HL-60 (cell line): Measurements from ENCODE around the gene CAPN8.

ENCODE experiments used
- GABPA ChIP-seq: IDR thresholded peaks from 2 replicates; pipeline ENCODE4 v1.6.1; 2012; ENCODE audit warnings: low read depth
- POLR2AphosphoS5 ChIP-seq: IDR thresholded peaks from 2 replicates; pipeline ENCODE4 v1.6.1; 2012; ENCODE audit warnings: low read depth
- SPI1 ChIP-seq: IDR thresholded peaks from 2 replicates; pipeline ENCODE4 v1.6.1; 2012; ENCODE audit warnings: low read depth, mild to moderate bottlenecking, borderline replicate concordance
- TF ChIP-seq, protein P1 (sequence below): IDR thresholded peaks from 2 replicates; pipeline ENCODE4 v1.6.1; 2012; ENCODE audit warnings: low read depth; ENCODE audit not compliant: insufficient replicate concordance
- TF ChIP-seq, protein P2 (sequence below): IDR thresholded peaks from one replicate; pipeline ENCODE4 v1.5.1; 2011; ENCODE audit warnings: low read length, control low read depth, inconsistent platforms; ENCODE audit not compliant: insufficient read depth

DNA sequence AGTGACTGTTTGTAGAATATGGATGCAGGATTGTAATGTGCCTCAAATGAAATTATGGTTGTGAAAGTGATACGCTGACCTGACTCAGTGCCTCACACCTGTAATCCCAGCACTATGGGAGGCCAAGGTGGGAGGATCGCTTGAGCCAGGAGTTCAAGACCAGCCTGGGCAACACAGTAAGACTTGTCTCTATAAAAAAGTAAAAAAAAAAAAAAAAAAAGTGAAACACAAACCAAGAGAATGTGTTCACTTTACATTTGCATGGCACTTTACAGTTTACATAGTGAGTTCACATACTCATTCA, 48.9 kb upstream of the CAPN8 start:
- TF ChIP-seq SPI1, result no peak
- TF ChIP-seq, protein P1, sequence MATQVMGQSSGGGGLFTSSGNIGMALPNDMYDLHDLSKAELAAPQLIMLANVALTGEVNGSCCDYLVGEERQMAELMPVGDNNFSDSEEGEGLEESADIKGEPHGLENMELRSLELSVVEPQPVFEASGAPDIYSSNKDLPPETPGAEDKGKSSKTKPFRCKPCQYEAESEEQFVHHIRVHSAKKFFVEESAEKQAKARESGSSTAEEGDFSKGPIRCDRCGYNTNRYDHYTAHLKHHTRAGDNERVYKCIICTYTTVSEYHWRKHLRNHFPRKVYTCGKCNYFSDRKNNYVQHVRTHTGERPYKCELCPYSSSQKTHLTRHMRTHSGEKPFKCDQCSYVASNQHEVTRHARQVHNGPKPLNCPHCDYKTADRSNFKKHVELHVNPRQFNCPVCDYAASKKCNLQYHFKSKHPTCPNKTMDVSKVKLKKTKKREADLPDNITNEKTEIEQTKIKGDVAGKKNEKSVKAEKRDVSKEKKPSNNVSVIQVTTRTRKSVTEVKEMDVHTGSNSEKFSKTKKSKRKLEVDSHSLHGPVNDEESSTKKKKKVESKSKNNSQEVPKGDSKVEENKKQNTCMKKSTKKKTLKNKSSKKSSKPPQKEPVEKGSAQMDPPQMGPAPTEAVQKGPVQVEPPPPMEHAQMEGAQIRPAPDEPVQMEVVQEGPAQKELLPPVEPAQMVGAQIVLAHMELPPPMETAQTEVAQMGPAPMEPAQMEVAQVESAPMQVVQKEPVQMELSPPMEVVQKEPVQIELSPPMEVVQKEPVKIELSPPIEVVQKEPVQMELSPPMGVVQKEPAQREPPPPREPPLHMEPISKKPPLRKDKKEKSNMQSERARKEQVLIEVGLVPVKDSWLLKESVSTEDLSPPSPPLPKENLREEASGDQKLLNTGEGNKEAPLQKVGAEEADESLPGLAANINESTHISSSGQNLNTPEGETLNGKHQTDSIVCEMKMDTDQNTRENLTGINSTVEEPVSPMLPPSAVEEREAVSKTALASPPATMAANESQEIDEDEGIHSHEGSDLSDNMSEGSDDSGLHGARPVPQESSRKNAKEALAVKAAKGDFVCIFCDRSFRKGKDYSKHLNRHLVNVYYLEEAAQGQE, result no peak
- TF ChIP-seq, protein P2, sequence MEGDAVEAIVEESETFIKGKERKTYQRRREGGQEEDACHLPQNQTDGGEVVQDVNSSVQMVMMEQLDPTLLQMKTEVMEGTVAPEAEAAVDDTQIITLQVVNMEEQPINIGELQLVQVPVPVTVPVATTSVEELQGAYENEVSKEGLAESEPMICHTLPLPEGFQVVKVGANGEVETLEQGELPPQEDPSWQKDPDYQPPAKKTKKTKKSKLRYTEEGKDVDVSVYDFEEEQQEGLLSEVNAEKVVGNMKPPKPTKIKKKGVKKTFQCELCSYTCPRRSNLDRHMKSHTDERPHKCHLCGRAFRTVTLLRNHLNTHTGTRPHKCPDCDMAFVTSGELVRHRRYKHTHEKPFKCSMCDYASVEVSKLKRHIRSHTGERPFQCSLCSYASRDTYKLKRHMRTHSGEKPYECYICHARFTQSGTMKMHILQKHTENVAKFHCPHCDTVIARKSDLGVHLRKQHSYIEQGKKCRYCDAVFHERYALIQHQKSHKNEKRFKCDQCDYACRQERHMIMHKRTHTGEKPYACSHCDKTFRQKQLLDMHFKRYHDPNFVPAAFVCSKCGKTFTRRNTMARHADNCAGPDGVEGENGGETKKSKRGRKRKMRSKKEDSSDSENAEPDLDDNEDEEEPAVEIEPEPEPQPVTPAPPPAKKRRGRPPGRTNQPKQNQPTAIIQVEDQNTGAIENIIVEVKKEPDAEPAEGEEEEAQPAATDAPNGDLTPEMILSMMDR, result no peak
- TF ChIP-seq POLR2AphosphoS5, result no peak
- no peak for TF ChIP-seq GABPA
